ENCODE measurements around the gene TMPRSS13.

DNA sequence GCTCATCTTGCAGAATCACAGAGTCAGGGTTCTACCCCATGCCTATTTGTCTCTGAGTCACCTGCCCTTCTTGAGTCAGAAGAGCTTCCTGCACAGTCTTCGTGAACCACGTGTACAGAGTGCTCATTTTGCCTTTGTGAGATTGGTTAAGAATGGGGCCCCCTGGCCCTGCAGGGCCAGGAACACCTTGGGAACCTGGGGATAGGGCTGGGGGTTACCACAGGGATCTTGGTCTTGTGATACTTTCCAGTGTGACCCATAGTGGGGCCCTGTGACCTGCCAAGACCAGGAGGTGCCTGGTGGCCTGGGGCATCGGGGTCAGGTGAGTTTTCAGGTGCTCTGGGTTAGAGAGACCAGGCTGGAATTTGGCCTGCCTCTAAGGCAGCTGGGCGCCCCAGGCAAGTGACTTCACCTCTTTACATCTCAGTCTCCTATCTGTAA, 9.4 kb downstream of the TMPRSS13 start:
- TF ChIP-seq, protein P1, sequence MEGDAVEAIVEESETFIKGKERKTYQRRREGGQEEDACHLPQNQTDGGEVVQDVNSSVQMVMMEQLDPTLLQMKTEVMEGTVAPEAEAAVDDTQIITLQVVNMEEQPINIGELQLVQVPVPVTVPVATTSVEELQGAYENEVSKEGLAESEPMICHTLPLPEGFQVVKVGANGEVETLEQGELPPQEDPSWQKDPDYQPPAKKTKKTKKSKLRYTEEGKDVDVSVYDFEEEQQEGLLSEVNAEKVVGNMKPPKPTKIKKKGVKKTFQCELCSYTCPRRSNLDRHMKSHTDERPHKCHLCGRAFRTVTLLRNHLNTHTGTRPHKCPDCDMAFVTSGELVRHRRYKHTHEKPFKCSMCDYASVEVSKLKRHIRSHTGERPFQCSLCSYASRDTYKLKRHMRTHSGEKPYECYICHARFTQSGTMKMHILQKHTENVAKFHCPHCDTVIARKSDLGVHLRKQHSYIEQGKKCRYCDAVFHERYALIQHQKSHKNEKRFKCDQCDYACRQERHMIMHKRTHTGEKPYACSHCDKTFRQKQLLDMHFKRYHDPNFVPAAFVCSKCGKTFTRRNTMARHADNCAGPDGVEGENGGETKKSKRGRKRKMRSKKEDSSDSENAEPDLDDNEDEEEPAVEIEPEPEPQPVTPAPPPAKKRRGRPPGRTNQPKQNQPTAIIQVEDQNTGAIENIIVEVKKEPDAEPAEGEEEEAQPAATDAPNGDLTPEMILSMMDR (IDR thresholded peaks at IDR 0.05) = no peak
- TF ChIP-seq POLR2AphosphoS5 (IDR thresholded peaks at IDR 0.05) = no peak
